Activated CD8-positive, alpha-beta memory T cell treated with anti-CD3 and anti-CD28 coated beads for 24 hours (primary cell): ENCODE measurements around the gene WFIKKN2.

Experiments
- DNase-seq: peaks from one replicate; pipeline ENCODE4 v3.0.0-alpha.2; 2020

Gene WFIKKN2

GRCh38 chr17:50881182-50881581 is 45.8 kb downstream of the WFIKKN2 start:
- no peak for DNase-seq

- DNase-seq, result no peak
These were observed 47.5 kb downstream of the WFIKKN2 start for GRCh38 chr17:50882851-50883250.

- DNase-seq, result no peak
These were observed 48.6 kb downstream of the WFIKKN2 start for GRCh38 chr17:50883850-50884438.

GRCh38 chr17:50884439-50885311 is 49.3 kb downstream of the WFIKKN2 start:
- peak; percentile 49 for DNase-seq

GRCh38 chr17:50887705-50888245 is 52.4 kb downstream of the WFIKKN2 start:
- DNase-seq, result no peak

- no peak for DNase-seq
These were observed 54.2 kb downstream of the WFIKKN2 start for GRCh38 chr17:50889528-50890118.

GRCh38 chr17:50890675-50891516 is 55.5 kb downstream of the WFIKKN2 start:
- no peak for DNase-seq

- no peak for DNase-seq
These were observed 56.2 kb downstream of the WFIKKN2 start for GRCh38 chr17:50891577-50891989.
